OCI-LY7 (cell line): ENCODE results near the gene MRPL22. TPM values are rescaled to one million over a fixed set of nuclear protein-coding genes. Genes with fewer than 3 reads are reported as not detected.

Experiments
- BruUV-seq: library from RNA; stranded (reverse); fragments of 400-500 nt; replicated peaks from 2 replicates; lab custom pipeline; 2021; lab: Mats Ljungman, UMichigan
- CTCF ChIA-PET: fragments of 300-600 bp; sonication (Branson Sonifier 250); formaldehyde crosslinking; loops from one replicate; lab custom pipeline; 2022; ENCODE audit warnings: antibody characterized with exemption; ENCODE audit not compliant: unreplicated experiment; lab: Charles Lee
- POLR2A ChIA-PET: fragments of 300-600 bp; sonication (Branson Sonifier 250); formaldehyde crosslinking; loops from one replicate; lab custom pipeline; 2022; ENCODE audit warnings: antibody characterized with exemption; lab: Charles Lee
- DNase-seq: peaks from one replicate; pipeline ENCODE4 v3.0.0-alpha.2; 2015; ENCODE audit warnings: low spot score
- H2AFZ ChIP-seq: fragments of 200-600 bp; sonication (generic), shearing (Covaris generic); 2 replicates; pipeline ENCODE4 v1.6.1; 2014; ENCODE audit warnings: mild to moderate bottlenecking, antibody characterized with exemption, low read length, moderate library complexity
- H3K27ac ChIP-seq: fragments of 200-600 bp; sonication (generic); 2 replicates; pipeline ENCODE4 v1.5.1; 2014; ENCODE audit warnings: mixed run types, low read depth, mild to moderate bottlenecking, moderate library complexity, low read length, inconsistent platforms; ENCODE audit not compliant: poor library complexity, severe bottlenecking
- H3K36me3 ChIP-seq: fragments of 200-600 bp; sonication (generic); 2 replicates; pipeline ENCODE4 v1.6.1; 2014; ENCODE audit warnings: mild to moderate bottlenecking, antibody characterized with exemption, low read length, moderate library complexity, mixed read lengths; ENCODE audit not compliant: insufficient read depth
- H3K4me1 ChIP-seq: fragments of 200-600 bp; sonication (generic); 2 replicates; pipeline ENCODE4 v1.5.1; 2014; ENCODE audit warnings: mild to moderate bottlenecking, low read length; ENCODE audit not compliant: insufficient read depth, poor library complexity, severe bottlenecking
- H3K4me2 ChIP-seq: fragments of 200-600 bp; sonication (generic); 2 replicates; pipeline ENCODE4 v1.6.1; 2014; ENCODE audit warnings: mild to moderate bottlenecking, low read length
- H3K4me3 ChIP-seq: fragments of 200-600 bp; sonication (generic); 2 replicates; pipeline ENCODE4 v1.5.1; 2014; ENCODE audit warnings: mild to moderate bottlenecking, low read depth, low read length; ENCODE audit not compliant: poor library complexity, severe bottlenecking
- H3K79me2 ChIP-seq: fragments of 200-600 bp; sonication (generic); 2 replicates; pipeline ENCODE4 v1.6.1; 2016; ENCODE audit warnings: low read depth, mild to moderate bottlenecking, low read length, moderate library complexity, mixed read lengths; ENCODE audit not compliant: insufficient read depth
- H3K9me2 ChIP-seq: fragments of 200-600 bp; sonication (generic); 2 replicates; pipeline ENCODE4 v1.6.1; 2016; ENCODE audit warnings: mild to moderate bottlenecking, low read length, mixed read lengths; ENCODE audit not compliant: insufficient read depth
- H3K9me3 ChIP-seq: fragments of 200-600 bp; sonication (generic); 2 replicates; pipeline ENCODE4 v1.6.1; 2014; ENCODE audit warnings: mild to moderate bottlenecking, mixed run types, low read length, mixed read lengths
- H4K20me1 ChIP-seq: fragments of 200-600 bp; sonication (generic); 2 replicates; pipeline ENCODE4 v1.6.1; 2014; ENCODE audit warnings: mild to moderate bottlenecking, antibody characterized with exemption, low read length, moderate library complexity, mixed read lengths; ENCODE audit not compliant: insufficient read depth
- EZH2phosphoT487 ChIP-seq: fragments of 200-600 bp; sonication (generic); IDR thresholded peaks from 2 replicates; pipeline ENCODE4 v1.6.1; 2018; ENCODE audit warnings: low read depth, borderline replicate concordance, mild to moderate bottlenecking, mixed run types, antibody characterized with exemption, low read length, moderate library complexity, mixed read lengths
- intact Hi-C: fragments of 100-400 bp; cut with micrococcal nuclease; formaldehyde crosslinking; loops from one replicate; pipeline ENCODE4 v1.10.0; 2022; ENCODE audit not compliant: unreplicated experiment
- total RNA-seq, 2 experiments: library from RNA; depleted of rRNA in 1 of 2; stranded (reverse); fragments of >200 nt in 1 of 2; shearing (Covaris generic) in 1 of 2; gene quantifications; 2 replicates each; pipeline ENCODE4 v1.2.3, GENCODE V29; 2014 to 2022
- TF ChIP-seq, protein P1 (sequence below): fragments of 200-600 bp; sonication (generic); conservative IDR thresholded peaks from 2 replicates; pipeline ENCODE4 v1.5.1; 2014; ENCODE audit warnings: mild to moderate bottlenecking, antibody characterized with exemption, low read length, moderate library complexity, mixed read lengths

MRPL22 gene
- total RNA-seq, 2 experiments from 2014 or later, result 34.0 to 91.8 TPM

DNA sequence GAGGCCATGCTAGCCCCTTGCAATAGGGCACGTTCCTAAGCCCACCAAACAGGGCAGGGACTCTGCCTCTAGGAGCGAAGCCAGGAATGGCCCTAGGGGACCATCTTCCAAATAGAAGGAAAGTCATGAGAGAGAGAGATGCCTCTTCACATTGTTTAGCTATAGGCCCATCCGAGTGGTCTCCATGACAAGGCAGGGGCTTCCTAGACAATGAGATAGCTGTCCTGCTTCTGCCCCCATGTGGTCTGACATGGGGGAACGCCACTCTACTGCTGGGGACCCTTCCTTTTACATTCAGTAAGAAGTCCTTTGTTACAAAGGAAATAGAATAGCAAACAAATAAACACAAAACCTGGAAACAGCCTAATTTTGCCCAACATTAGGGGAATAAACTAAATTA lies 54.8 kb downstream of the MRPL22 start:
- TF ChIP-seq, protein P1, sequence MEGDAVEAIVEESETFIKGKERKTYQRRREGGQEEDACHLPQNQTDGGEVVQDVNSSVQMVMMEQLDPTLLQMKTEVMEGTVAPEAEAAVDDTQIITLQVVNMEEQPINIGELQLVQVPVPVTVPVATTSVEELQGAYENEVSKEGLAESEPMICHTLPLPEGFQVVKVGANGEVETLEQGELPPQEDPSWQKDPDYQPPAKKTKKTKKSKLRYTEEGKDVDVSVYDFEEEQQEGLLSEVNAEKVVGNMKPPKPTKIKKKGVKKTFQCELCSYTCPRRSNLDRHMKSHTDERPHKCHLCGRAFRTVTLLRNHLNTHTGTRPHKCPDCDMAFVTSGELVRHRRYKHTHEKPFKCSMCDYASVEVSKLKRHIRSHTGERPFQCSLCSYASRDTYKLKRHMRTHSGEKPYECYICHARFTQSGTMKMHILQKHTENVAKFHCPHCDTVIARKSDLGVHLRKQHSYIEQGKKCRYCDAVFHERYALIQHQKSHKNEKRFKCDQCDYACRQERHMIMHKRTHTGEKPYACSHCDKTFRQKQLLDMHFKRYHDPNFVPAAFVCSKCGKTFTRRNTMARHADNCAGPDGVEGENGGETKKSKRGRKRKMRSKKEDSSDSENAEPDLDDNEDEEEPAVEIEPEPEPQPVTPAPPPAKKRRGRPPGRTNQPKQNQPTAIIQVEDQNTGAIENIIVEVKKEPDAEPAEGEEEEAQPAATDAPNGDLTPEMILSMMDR, result peak; percentile 69
- TF ChIP-seq EZH2phosphoT487, result no peak
- CTCF ChIA-PET, result no interaction called here

DNA sequence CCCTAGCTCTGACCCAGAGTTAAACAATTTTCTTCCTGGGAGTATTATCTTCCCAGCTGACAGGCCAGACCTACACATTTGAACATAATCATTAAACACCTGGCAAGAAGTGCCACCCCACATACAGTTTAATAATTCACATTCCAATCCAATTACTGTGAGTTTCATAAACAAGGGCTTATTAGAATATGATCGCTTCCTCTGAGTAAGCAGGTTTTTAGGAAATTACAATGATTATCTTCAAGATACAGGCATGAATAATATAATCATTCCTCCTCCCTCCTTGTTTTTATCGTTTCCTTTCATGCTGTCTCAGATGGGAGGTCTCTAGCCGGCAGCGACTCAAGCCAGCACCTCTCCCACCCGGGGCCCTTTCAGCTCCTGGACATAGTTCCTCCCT lies 56.9 kb downstream of the MRPL22 start:
- H3K36me3 ChIP-seq, result no peaks in the 10 kb centered on the region
- H3K9me3 ChIP-seq, result no peaks in the 10 kb centered on the region
- no peak overlapping the region for H2AFZ ChIP-seq
- BruUV-seq, result no TSS peak
- ChIA-PET POLR2A (no interaction called here), CTCF (interaction anchor here (1.0 kb wide), 1 partner anchor 25 kb away, joined by 3 read pairs; no protein-coding TSS in a partner anchor)
- no peak overlapping the region for H3K27ac ChIP-seq
- TF ChIP-seq EZH2phosphoT487, result no peak
- TF ChIP-seq, protein P1, result no peak
- no peaks in the 10 kb centered on the region for H4K20me1 ChIP-seq
- no peaks in the 10 kb centered on the region for H3K4me1 ChIP-seq
- intact Hi-C loops, result no loop called here
- DNase-seq, result no peak
- no peak overlapping the region for H3K4me3 ChIP-seq
- no peaks in the 10 kb centered on the region for H3K9me2 ChIP-seq
- H3K4me2 ChIP-seq, result no peak overlapping the region
- H3K79me2 ChIP-seq, result no peaks in the 10 kb centered on the region

More for the DNA sequence above, 54.8 kb downstream of the MRPL22 start:
- intact Hi-C loops, result no loop called here
- peak; percentile 13 for DNase-seq
- Histone ChIP-seq H3K9me2 (no peaks in the 10 kb centered on the region), H3K9me3 (no peaks in the 10 kb centered on the region), H3K4me3 (no peak overlapping the region), H2AFZ (no peak overlapping the region), H3K36me3 (no peaks in the 10 kb centered on the region), H3K79me2 (no peaks in the 10 kb centered on the region), H3K4me1 (no peaks in the 10 kb centered on the region), H3K27ac (no peak overlapping the region), H4K20me1 (no peaks in the 10 kb centered on the region), H3K4me2 (no peak overlapping the region)
- POLR2A ChIA-PET, result interaction anchor here (0.6 kb wide), 1 partner anchor 350 kb away, joined by 3 read pairs; no protein-coding TSS in a partner anchor
- no TSS peak for BruUV-seq

DNA sequence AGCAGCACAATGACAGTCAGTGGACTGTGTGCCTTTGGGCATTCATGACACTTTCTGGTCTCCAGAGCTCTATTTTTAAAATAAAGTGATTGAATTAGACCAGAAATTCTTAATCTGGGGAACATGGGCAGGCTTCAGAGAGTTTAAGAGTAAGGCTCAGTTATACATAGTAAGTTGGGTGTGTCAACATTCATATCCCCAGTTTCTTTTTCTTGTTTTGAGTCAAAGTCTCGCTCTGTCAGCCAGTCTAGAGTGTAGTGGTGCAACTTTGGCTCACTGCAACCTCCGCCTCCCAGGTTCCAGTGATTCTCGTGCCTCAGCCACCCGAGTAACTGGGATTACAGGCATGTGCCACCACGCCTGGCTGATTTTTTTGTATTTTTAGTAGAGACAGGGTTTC lies 59.0 kb downstream of the MRPL22 start:
- CTCF ChIA-PET, result no interaction called here
- no TSS peak for BruUV-seq
- H4K20me1 ChIP-seq, result no peaks in the 10 kb centered on the region
- intact Hi-C loops, result no loop called here
- H3K9me2 ChIP-seq, result no peaks in the 10 kb centered on the region
- H2AFZ ChIP-seq, result no peak overlapping the region
- POLR2A ChIA-PET, result interaction anchor here (0.6 kb wide), 1 partner anchor 297 kb away, joined by 3 read pairs; no protein-coding TSS in a partner anchor
- no peaks in the 10 kb centered on the region for H3K79me2 ChIP-seq
- H3K36me3 ChIP-seq, result no peaks in the 10 kb centered on the region
- no peak overlapping the region for H3K4me2 ChIP-seq
- H3K9me3 ChIP-seq, result no peaks in the 10 kb centered on the region
- H3K4me3 ChIP-seq, result no peak overlapping the region
- H3K27ac ChIP-seq, result no peak overlapping the region
- no peaks in the 10 kb centered on the region for H3K4me1 ChIP-seq
- no peak for DNase-seq
- TF ChIP-seq, protein P1, result no peak
- TF ChIP-seq EZH2phosphoT487, result no peak
